Endothelial cell of umbilical vein (primary cell): Measurements from ENCODE around the gene SRRD. TPM values are rescaled to one million over a fixed set of nuclear protein-coding genes. Genes with fewer than 3 reads are reported as not detected.
A peak's percentile ranks its signal among the peaks of the same experiment; 100 is the strongest.

Experiments
- BruUV-seq: library from RNA; stranded (reverse); fragments of 400-500 nt; replicated peaks from 2 replicates; lab custom pipeline; 2021; lab: Mats Ljungman, UMichigan
- CTCF ChIA-PET: fragments of 300-600, 350-600 bp; sonication (Branson Sonifier 250); formaldehyde crosslinking; loops from one replicate; lab custom pipeline; 2021; ENCODE audit warnings: antibody characterized with exemption, inconsistent platforms; lab: Charles Lee
- POLR2A ChIA-PET: fragments of 300-600, 350-600 bp; sonication (Branson Sonifier 250); formaldehyde crosslinking; loops from one replicate; lab custom pipeline; 2021; ENCODE audit warnings: antibody characterized with exemption, inconsistent platforms; lab: Charles Lee
- DNase-seq: peaks from one replicate; pipeline ENCODE4 v3.0.0-alpha.2; 2011; ENCODE audit warnings: low read depth, low spot score
- FAIRE-seq: peaks from 2 replicates; lab custom pipeline; 2011; peaks lifted over from hg19 to GRCh38; lab: Jason Lieb, UNC
- H2AFZ ChIP-seq: 2 replicates; pipeline ENCODE4 v1.6.0; 2012; ENCODE audit warnings: low read depth, low read length, control low read depth, inconsistent platforms
- H3K27ac ChIP-seq: 2 replicates; pipeline ENCODE4 v1.5.1; 2011; ENCODE audit warnings: low read depth, mild to moderate bottlenecking, control low read depth, low read length, moderate library complexity; ENCODE audit not compliant: insufficient read depth
- H3K27me3 ChIP-seq, 2 experiments: 2 replicates each; pipeline versions ENCODE4 v1.6.0 to v1.6.1; 2011; ENCODE audit warnings: low read length in 2 of 2, mixed read lengths in 1 of 2; ENCODE audit not compliant: control insufficient read depth in 2 of 2, insufficient read depth in 2 of 2
- H3K36me3 ChIP-seq, 2 experiments: 2 replicates in 1 of 2; 3 replicates in 1 of 2; pipeline ENCODE4 v1.5.1; 2011; ENCODE audit warnings: low read length in 2 of 2, mild to moderate bottlenecking in 1 of 2, moderate library complexity in 1 of 2; ENCODE audit not compliant: control insufficient read depth in 2 of 2, insufficient read depth in 2 of 2; ENCODE audit errors: extremely low read depth in 1 of 2
- H3K4me1 ChIP-seq: 3 replicates; pipeline ENCODE4 v1.5.1; 2011; ENCODE audit warnings: mild to moderate bottlenecking, low read length; ENCODE audit not compliant: control insufficient read depth, insufficient read depth; ENCODE audit errors: extremely low read depth
- H3K4me2 ChIP-seq: 2 replicates; pipeline ENCODE4 v1.6.1; 2011; ENCODE audit warnings: low read length, control low read depth, mixed read lengths; ENCODE audit not compliant: insufficient read depth
- H3K4me3 ChIP-seq, 3 experiments: fragments of 200-600 bp in 1 of 3; sonication (generic), shearing (Covaris generic) in 1 of 3; replicated peaks in 1 of 3; 2 replicates each; pipeline ENCODE4 v1.5.1; 2011 to 2016; ENCODE audit warnings: control low read depth in 3 of 3, low read length in 3 of 3, mild to moderate bottlenecking in 2 of 3, inconsistent platforms in 1 of 3, low read depth in 1 of 3, moderate library complexity in 1 of 3; ENCODE audit not compliant: insufficient read depth in 1 of 3
- H3K79me2 ChIP-seq: 2 replicates; pipeline ENCODE4 v1.6.0; 2012; ENCODE audit warnings: low read length, inconsistent platforms; ENCODE audit not compliant: control insufficient read depth, insufficient read depth
- H3K9ac ChIP-seq: replicated peaks from 2 replicates; pipeline ENCODE3; 2011; ENCODE audit warnings: low read length, control low read depth; ENCODE audit not compliant: insufficient read depth; ENCODE audit errors: extremely low read depth
- H3K9me1 ChIP-seq: replicated peaks from 3 replicates; pipeline ENCODE4 v1.6.0; 2011; ENCODE audit warnings: mild to moderate bottlenecking, low read length; ENCODE audit not compliant: control insufficient read depth, insufficient read depth; ENCODE audit errors: extremely low read depth
- H3K9me3 ChIP-seq: replicated peaks from 2 replicates; pipeline ENCODE4 v1.5.1; 2012; ENCODE audit warnings: low read length, inconsistent platforms; ENCODE audit not compliant: control insufficient read depth, insufficient read depth
- H4K20me1 ChIP-seq: replicated peaks from 2 replicates; pipeline ENCODE3; 2011; ENCODE audit warnings: mild to moderate bottlenecking, low read length; ENCODE audit not compliant: control insufficient read depth, insufficient read depth; ENCODE audit errors: extremely low read depth
- GATA2 ChIP-seq: IDR thresholded peaks from 2 replicates; pipeline ENCODE4 v1.7.0; 2011; ENCODE audit warnings: low read depth, mild to moderate bottlenecking, moderate library complexity, mixed read lengths, low read length; ENCODE audit not compliant: insufficient read length, insufficient read depth
- MYC ChIP-seq: IDR thresholded peaks from one replicate; pipeline ENCODE4 v1.6.1; 2011; ENCODE audit warnings: mild to moderate bottlenecking, low read depth, low read length
- POLR2AphosphoS5 ChIP-seq: IDR thresholded peaks from 2 replicates; pipeline ENCODE4 v1.6.1; 2012; ENCODE audit warnings: low read depth, mild to moderate bottlenecking, control low read depth, low read length, moderate library complexity; ENCODE audit not compliant: insufficient read depth
- dilution Hi-C: fragments of 300-500 bp; cut with MboI; formaldehyde crosslinking; loops from one replicate; pipeline ENCODE4 v1.15.0; 2019; ENCODE audit warnings: low sequenced_read_pairs; ENCODE audit not compliant: extremely low pct_ligation_motif_present
- intact Hi-C: fragments of 100-400 bp; cut with micrococcal nuclease; formaldehyde crosslinking; loops from one replicate; pipeline ENCODE4 v1.10.0; 2022
- polyA plus RNA-seq, 4 experiments: library from polyadenylated mRNA; depleted of rRNA in 3 of 4; stranded (reverse) in 3 of 4; unstranded in 1 of 4; fragments of >200 nt; gene quantifications; 2 replicates each; pipeline versions ENCODE4 v1.2.1 to v1.2.3, GENCODE V29; 2011 to 2012; ENCODE audit warnings: missing spikeins in 1 of 4
- total RNA-seq: library from RNA; stranded (reverse); gene quantifications from 2 replicates; pipeline ENCODE4 v1.2.3, GENCODE V29; 2021
- TF ChIP-seq, protein P1 (sequence below), 2 donors: IDR thresholded peaks; 1 replicate in 1 of 2; 2 replicates in 1 of 2; pipeline ENCODE4 v1.5.1; 2011; ENCODE audit warnings: low read length in 2 of 2, mild to moderate bottlenecking in 2 of 2, moderate library complexity in 2 of 2, control low read depth in 1 of 2, inconsistent platforms in 1 of 2, low read depth in 1 of 2; ENCODE audit not compliant: insufficient read depth in 1 of 2; ENCODE audit errors: extremely low read depth in 1 of 2
- TF ChIP-seq, protein P2 (sequence below): IDR thresholded peaks from 2 replicates; pipeline ENCODE4 v1.6.1; 2011; ENCODE audit not compliant: insufficient read depth, insufficient read length

SRRD gene
- total and polyA plus RNA-seq, 2 donors (not counting 3 experiments of a cell fraction or from before 2014, with no cell fraction given): 23.4 to 24.2 TPM

DNA sequence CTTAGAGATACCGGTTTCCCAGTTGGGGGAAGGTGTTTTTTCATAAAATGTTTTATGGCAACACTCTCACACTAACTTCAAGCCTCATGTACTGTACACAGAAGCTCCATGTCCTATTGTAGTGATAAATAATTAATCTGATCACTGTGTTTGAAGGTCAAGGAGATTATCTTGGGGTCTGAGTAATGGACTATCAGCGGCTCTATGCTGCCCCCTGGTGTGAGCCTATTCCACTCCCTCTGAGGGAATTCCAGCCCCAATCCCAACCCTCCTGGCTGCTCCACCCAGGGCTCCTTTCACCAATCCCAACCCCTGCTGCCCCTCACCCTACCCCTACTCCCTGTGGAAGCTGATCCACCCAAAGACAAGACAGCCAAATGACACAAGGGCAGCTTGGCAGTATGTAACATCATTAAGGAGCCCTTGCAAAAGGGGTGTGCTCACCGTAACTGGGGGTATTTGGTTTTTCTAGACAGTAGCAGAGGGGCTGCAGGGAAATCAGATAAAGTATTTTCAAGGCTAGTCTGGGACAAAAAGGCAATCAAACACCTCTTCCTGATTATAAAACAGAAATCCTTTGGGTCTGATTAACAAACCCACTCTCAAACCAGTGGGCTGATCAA lies 22.4 kb upstream of the SRRD start:
- dilution Hi-C loops: no loop called here
- DNase-seq: peak; percentile 53
- Histone ChIP-seq H3K4me3 (no peak overlapping the region), H3K9me1 (no peaks in the 10 kb centered on the region), H3K9ac (no peak overlapping the region), H4K20me1 (no peaks in the 10 kb centered on the region), H3K79me2 (no peaks in the 10 kb centered on the region), H3K36me3 (peaks cover 13 to 32% of the 10 kb centered on the region in 2 experiments), H3K4me2 (no peak overlapping the region), H2AFZ (no peak overlapping the region), H3K27ac (no peak overlapping the region), H3K9me3 (no peaks in the 10 kb centered on the region), H3K4me1 (peaks cover 13% of the 10 kb centered on the region), H3K27me3 (no peaks in the 10 kb centered on the region)
- POLR2A ChIA-PET: no interaction called here
- intact Hi-C loops: loop anchor here (1.0 to 5.0 kb wide), 3 partner anchors 34 to 97 kb away; partner anchors contain the start of gene ASPHD2
- CTCF ChIA-PET: interaction anchor here (0.7 to 10.0 kb wide), 16 partner anchors 9 to 204 kb away, joined by 3 to 148 read pairs (median 4); partner anchors contain the start of gene ASPHD2
- BruUV-seq: no TSS peak
- TF ChIP-seq, protein P1, sequence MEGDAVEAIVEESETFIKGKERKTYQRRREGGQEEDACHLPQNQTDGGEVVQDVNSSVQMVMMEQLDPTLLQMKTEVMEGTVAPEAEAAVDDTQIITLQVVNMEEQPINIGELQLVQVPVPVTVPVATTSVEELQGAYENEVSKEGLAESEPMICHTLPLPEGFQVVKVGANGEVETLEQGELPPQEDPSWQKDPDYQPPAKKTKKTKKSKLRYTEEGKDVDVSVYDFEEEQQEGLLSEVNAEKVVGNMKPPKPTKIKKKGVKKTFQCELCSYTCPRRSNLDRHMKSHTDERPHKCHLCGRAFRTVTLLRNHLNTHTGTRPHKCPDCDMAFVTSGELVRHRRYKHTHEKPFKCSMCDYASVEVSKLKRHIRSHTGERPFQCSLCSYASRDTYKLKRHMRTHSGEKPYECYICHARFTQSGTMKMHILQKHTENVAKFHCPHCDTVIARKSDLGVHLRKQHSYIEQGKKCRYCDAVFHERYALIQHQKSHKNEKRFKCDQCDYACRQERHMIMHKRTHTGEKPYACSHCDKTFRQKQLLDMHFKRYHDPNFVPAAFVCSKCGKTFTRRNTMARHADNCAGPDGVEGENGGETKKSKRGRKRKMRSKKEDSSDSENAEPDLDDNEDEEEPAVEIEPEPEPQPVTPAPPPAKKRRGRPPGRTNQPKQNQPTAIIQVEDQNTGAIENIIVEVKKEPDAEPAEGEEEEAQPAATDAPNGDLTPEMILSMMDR (IDR thresholded peaks at IDR 0.05; ENCODE audit: extremely low read depth in 1 of 2, insufficient read depth in 1 of 2, low read depth in 1 of 2, low read length in 2 of 2): peak; percentile 75 to 90
- TF ChIP-seq GATA2: no peak
- TF ChIP-seq, protein P2, sequence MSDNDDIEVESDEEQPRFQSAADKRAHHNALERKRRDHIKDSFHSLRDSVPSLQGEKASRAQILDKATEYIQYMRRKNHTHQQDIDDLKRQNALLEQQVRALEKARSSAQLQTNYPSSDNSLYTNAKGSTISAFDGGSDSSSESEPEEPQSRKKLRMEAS: no peak
- TF ChIP-seq MYC: no peak
- TF ChIP-seq POLR2AphosphoS5: no peak
- peak; percentile 81 for FAIRE-seq
